Testis (tissue), 3 donors: ENCODE data around the gene ETFA. TPM values are rescaled to one million over a fixed set of nuclear protein-coding genes. Genes with fewer than 3 reads are reported as not detected.

Source experiments
- DNase-seq: peaks from one replicate; pipeline ENCODE4 v3.0.0-alpha.2; 2019
- H3K27ac ChIP-seq, 2 donors: fragments of 200-600 bp; sonication (generic); one replicate each; pipeline ENCODE4 v1.5.1; 2019
- H3K27me3 ChIP-seq: fragments of 200-600 bp; sonication (generic); one replicate; pipeline ENCODE4 v1.5.1; 2019
- H3K36me3 ChIP-seq: fragments of 200-600 bp; sonication (generic); one replicate; pipeline ENCODE4 v1.5.1; 2017; ENCODE audit warnings: low read depth; ENCODE audit errors: missing control alignments
- H3K4me1 ChIP-seq: fragments of 200-600 bp; sonication (generic); one replicate; pipeline ENCODE4 v1.5.1; 2019
- H3K4me3 ChIP-seq, 2 donors: fragments of 200-600 bp; sonication (generic); one replicate each; pipeline ENCODE4 v1.5.1; 2017 to 2019
- H3K9me3 ChIP-seq: fragments of 200-600 bp; sonication (generic); one replicate; pipeline ENCODE4 v1.5.1; 2017
- CTCF ChIP-seq, 3 experiments: fragments of 450-650 bp in 2 of 3; fragments of 200-600 bp in 1 of 3; sonication (generic) in 1 of 3; IDR thresholded peaks; one replicate each; pipeline ENCODE4 v1.5.1; 2016 to 2019; ENCODE audit warnings: antibody characterized with exemption in 3 of 3, mild to moderate bottlenecking in 2 of 3, moderate library complexity in 1 of 3
- POLR2A ChIP-seq: fragments of 450-650 bp; IDR thresholded peaks from one replicate; pipeline ENCODE4 v1.6.1; 2017; ENCODE audit warnings: antibody characterized with exemption, mild to moderate bottlenecking, moderate library complexity
- WGBS, 2 donors: methylation state at CpG; one replicate each; pipeline ENCODE4 v1.1.5; 2018; 5-methylcytosine and 5-hydroxymethylcytosine counted together
- intact Hi-C: fragments of 100-400 bp; cut with DNase I; formaldehyde crosslinking; loops from one replicate; pipeline ENCODE4 v1.15.1; 2023; ENCODE audit warnings: low total_unique reads
- polyA plus RNA-seq: library from polyadenylated mRNA; stranded (reverse); fragments of 350-450 nt; fragmentation: Illumina TruSeq; extraction: RNeasy Lipid Tissue Mini Kit (QIAGEN cat#74804); gene quantifications from one replicate; pipeline ENCODE4 v1.2.3, GENCODE V29; 2014; ENCODE audit warnings: low read depth, low replicate concordance; ENCODE audit not compliant: insufficient read depth
- total RNA-seq, 2 donors: library from RNA; depleted of rRNA; stranded (reverse); fragments of >200 nt; gene quantifications; one replicate each; pipeline ENCODE4 v1.2.3, GENCODE V29; 2016

ETFA gene
- total and polyA plus RNA-seq, 3 donors from 2014 or later = 58.3 to 72.7 (median 72.1) TPM

- DNase-seq = no peak
- Histone ChIP-seq H3K27ac (no peak overlapping the region), H3K9me3 (no peaks in the 10 kb centered on the region), H3K36me3 (no peaks in the 10 kb centered on the region), H3K4me1 (peaks cover 4% of the 10 kb centered on the region), H3K27me3 (no peaks in the 10 kb centered on the region), H3K4me3 (no peak overlapping the region)
- TF ChIP-seq CTCF (IDR thresholded peaks at IDR 0.05) = no peak
- TF ChIP-seq POLR2A = no peak
- WGBS, 2 donors = 81 to 86% methylated on average over 8 of the region's 8 CpGs
- intact Hi-C loops = no loop called here
These were observed 135.8 kb downstream of the ETFA start for GRCh38 chr15:76175442-76175841.

- intact Hi-C loops = no loop called here
- no peak for TF ChIP-seq CTCF (IDR thresholded peaks at IDR 0.05)
- TF ChIP-seq POLR2A = no peak
- H3K36me3 ChIP-seq = no peaks in the 10 kb centered on the region
- H3K27ac ChIP-seq = no peak overlapping the region
- no peak for DNase-seq
- WGBS, 2 donors = 82 to 95% methylated on average over 5 of the region's 5 CpGs
- no peaks in the 10 kb centered on the region for H3K9me3 ChIP-seq
- no peak overlapping the region for H3K4me3 ChIP-seq
- peaks cover 4% of the 10 kb centered on the region for H3K4me1 ChIP-seq
- no peaks in the 10 kb centered on the region for H3K27me3 ChIP-seq
These were observed 136.6 kb downstream of the ETFA start for GRCh38 chr15:76174654-76175053.

GRCh38 chr15:76173317-76173834 is 137.9 kb downstream of the ETFA start:
- WGBS, 2 donors = 88 to 89% methylated on average over 8 of the region's 8 CpGs
- TF ChIP-seq POLR2A (no peak), CTCF (IDR thresholded peaks at IDR 0.05) (no peak)
- H3K27ac ChIP-seq = no peak overlapping the region

GRCh38 chr15:76172782-76173181 is 138.5 kb downstream of the ETFA start:
- intact Hi-C loops = no loop called here
- Histone ChIP-seq H3K4me3 (no peak overlapping the region), H3K36me3 (no peaks in the 10 kb centered on the region), H3K27me3 (no peaks in the 10 kb centered on the region), H3K27ac (no peak overlapping the region), H3K4me1 (peaks cover 4% of the 10 kb centered on the region), H3K9me3 (no peaks in the 10 kb centered on the region)
- no peak for TF ChIP-seq CTCF (IDR thresholded peaks at IDR 0.05)
- no peak for TF ChIP-seq POLR2A
- 68 to 70% methylated on average over 11 to 16 of the region's 16 CpGs for WGBS, 2 donors
- no peak for DNase-seq

More at GRCh38 chr15:76173317-76173834, 137.9 kb downstream of the ETFA start:
- intact Hi-C loops = no loop called here
- DNase-seq = no peak
- Histone ChIP-seq H3K4me1 (peaks cover 4% of the 10 kb centered on the region), H3K9me3 (no peaks in the 10 kb centered on the region), H3K27me3 (no peaks in the 10 kb centered on the region), H3K4me3 (no peak overlapping the region), H3K36me3 (no peaks in the 10 kb centered on the region)
